ENCODE measurements around the gene OBP2B.
"Not testable (repeated sequence)": the region's sequence is repeated elsewhere in the genome, so short reads cannot be mapped to it uniquely, and the experiment has no call there.

The OBP2B gene

DNA sequence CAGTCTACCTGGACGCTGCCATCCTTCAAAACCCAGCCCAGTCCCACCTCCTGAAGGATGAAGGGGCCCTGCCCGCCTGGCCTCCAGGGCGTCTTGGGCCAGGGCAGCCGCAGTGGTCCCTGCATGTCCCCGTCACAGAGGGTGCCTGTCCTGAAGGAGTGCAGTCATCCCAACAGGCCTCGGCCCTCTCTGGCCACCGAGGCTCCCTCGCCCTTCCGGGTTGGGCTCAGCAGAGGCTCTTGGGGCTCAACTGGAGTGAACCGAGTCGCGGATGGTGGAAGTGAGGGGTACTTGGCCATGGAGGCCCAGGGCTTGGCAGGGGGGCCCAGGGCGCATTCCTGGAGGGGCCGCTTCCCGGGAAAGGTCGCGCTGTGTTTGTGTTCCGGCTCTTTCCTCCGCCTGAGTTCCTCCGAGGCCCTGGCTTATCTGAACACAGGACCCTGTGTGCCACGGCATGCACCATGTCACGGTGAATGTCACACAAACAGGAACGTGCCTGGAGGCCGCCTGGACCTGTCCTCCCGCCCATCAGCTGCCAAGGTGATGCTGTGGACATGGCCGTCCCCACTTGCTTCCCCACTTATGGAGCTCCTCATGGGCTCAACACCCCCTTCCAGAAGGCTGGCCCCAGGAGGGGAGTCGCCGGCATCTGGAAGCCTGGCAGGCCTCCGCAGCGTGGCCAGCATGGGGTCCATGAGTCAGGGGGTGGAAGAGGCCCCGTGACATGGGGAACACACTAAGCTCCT lies 25.7 kb upstream of the OBP2B start:
- TF ChIP-seq POLR2A (IDR thresholded peaks at IDR 0.05; ENCODE audit: low read depth, low read length): no peak
- DNase-seq (ENCODE audit: insufficient read length, low spot score) (no peak), FAIRE-seq (no peak)

DNA sequence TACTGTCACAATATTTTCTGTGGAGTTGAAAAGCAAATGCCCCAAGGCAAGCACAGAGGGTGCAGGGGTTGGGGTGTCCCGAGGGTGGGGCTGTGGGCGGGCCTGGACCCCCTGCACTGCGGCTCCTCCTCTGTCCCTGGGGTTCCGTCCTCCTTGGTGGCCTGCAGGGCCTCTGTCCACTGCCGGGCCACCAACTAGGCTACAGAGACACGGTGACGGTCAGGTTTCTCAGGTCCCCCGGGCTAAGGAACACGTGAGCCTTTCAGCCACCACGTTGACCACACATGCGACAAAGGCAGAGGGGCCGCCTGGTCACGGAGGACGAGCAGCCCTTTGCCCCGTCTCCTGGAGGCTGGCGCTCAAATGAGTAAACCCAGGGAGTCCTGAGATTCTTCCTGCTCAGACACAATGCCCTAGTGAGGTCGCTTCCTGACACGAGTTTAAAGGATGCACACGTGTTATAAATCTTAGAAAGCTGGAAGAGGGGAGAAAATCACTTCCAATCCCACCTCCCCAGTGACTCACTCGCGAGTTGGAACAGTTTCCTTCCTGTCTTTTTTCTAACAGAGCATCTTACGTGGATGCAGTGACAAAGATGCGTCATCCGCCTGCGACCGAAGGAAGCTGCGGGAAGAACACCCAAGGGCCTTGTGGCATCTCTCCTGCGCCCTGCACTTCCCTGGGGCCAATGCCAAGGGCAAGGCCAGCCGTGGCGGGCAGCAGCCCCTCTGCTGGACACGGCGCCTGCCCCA lies 24.8 kb upstream of the OBP2B start:
- DNase-seq (ENCODE audit: insufficient read length, low spot score) (no peak), FAIRE-seq (no peak)
- no peak for TF ChIP-seq POLR2A (IDR thresholded peaks at IDR 0.05; ENCODE audit: low read depth, low read length)

DNA sequence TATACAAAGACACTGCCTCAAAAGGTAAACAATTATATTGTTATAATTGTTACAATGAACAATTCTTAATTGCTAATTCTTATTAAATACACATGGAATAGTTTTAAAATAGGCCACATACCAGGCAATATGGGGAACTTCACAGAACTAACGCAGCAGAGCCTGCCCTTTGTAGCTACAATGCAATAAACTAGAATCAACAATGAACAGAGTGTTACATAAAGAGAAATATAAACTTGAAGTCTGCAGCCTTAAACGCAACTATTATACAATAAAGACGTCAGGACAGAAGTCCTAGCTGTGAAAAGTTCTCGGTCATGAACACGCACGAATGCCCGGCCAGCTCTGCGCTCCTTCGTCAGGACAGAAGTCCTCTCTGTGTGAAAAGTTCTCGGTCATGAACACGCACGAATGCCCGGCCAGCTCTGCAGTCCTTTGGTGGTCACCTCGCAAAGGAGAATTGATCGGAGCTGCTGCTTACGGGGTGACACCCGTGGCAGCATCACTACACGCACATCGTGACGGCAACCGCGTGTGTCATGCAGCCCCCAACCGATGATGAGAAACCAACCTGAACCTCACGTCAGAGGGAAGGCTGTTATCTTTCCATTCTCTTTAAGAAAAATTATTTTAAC lies 23.0 kb upstream of the OBP2B start:
- not testable (repeated sequence) for DNase-seq (ENCODE audit: insufficient read length, low spot score); FAIRE-seq

DNA sequence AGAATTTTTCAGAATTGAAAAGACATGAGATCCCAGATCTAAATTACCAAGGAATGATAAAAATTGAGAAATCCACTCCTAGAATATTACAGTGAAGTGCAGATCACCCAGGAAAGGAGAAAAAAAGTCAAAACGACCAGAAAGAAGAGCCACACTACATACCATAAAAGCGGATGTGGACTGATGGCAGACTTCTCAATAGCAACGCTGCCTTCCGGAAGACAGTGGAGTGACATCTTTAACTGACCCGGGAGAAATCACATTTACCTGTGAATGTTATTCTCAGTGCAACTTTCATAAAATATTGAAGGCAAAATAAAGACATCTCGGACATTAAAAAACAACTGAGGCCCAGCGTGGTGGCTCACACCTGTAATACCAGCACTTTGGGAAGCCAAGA lies 21.5 kb upstream of the OBP2B start:
- not testable (repeated sequence) for FAIRE-seq; DNase-seq (ENCODE audit: insufficient read length, low spot score)

DNA sequence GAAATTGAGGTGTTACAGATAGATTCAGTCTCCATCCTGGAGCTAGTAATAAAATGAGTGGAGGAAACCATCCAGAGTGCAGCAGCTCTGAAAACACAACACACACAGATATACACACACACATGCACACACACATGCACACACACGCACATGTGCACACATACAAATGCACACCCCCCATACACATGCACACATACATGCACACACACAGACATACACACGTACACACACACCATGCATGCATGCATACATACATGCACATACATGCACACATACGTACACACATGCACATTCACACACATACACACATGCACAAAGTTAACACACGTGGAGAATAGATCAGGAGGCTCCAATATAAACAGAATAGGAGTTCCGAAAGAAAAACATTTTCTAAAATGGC lies 21.0 kb upstream of the OBP2B start:
- no peak for DNase-seq (ENCODE audit: insufficient read length, low spot score)
- no peak for FAIRE-seq
- no peak for TF ChIP-seq POLR2A (IDR thresholded peaks at IDR 0.05; ENCODE audit: low read depth, low read length)

DNA sequence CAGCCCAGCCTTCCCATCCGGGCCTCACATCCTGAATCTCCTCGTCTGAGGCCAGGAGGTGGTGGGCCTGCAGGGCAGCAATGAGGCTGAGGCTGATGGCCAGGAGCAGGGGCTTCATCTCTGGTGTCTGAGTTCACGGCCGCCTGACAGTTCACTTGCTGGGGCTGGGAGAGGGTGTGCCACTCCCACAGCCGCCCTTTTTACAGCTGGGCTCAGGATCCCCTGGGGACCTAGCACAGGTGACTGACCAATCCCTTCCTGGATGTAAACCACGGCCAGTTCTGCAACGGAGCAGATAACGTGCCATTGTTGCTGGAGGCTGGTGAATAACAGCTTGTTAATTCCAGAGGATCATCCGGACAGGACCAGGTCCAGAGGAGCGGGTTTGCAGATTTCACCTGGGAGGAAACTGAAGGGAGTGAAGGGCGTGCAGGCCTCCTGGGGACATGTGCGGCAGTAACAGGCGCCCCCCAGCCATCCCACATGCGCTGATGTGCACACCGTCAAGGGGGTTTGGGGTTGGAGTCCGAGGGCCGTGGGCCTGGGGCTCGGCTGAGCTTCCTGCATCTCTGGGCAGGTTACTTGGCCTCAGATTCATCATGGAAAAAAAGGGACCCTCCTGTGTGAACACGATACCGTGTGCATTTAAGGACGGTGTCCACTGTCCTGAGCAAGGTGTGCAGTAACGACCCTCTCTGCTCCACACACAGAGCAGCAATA lies 19.6 kb upstream of the OBP2B start:
- FAIRE-seq; DNase-seq (ENCODE audit: insufficient read length, low spot score): not testable (repeated sequence)

DNA sequence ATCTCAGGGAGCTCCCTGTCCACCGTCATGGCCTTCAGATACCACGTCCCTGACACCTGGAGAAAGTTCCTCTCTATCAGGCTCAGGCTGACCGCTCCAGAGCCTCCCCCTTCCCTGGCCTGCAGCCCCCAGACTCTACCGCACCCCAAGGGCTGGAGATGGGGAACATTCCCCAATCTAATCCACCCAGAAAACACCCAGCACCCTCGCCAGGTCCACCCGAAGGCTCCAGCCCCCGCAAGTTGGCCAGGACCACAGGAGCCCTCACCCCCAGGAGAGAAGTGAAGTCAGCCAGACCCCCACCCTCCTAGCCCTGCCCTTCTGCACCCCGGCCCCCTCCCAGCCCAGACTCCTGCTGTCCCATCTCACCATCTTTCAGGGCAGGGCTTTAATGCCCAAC lies 18.9 kb upstream of the OBP2B start:
- DNase-seq (ENCODE audit: insufficient read length, low spot score); FAIRE-seq: not testable (repeated sequence)

DNA sequence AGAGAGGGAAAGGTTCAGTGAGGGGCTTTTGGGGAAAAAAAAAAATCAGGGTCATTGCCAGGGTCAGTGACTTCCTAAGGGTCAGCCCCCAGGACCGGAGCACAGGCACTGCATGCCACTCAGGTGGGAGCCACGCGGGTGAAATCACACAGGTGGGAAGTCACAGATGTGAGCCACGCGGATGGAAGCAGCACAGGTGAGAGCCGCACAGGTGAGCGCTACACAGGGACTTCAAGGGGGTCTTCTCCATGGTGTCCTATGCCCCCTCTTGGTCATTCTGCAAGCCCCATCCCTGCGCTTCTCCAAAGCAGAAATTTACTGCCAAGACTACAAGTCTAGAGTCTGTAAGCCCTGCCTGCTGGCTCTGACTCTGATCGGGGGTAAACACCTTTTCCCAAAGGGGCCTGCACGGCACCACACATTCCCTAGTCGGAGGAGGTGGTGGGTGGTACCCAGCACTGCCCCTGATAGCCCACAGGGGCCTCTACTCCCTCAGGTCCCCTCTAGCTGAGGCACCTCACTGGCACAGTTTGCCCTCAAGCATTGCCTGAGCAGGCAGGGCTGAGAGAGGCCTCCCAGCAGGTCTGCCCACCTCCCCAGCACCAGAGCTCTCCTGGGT lies 18.3 kb upstream of the OBP2B start:
- no peak for TF ChIP-seq POLR2A (IDR thresholded peaks at IDR 0.05; ENCODE audit: low read depth, low read length)
- no peak for FAIRE-seq

DNA sequence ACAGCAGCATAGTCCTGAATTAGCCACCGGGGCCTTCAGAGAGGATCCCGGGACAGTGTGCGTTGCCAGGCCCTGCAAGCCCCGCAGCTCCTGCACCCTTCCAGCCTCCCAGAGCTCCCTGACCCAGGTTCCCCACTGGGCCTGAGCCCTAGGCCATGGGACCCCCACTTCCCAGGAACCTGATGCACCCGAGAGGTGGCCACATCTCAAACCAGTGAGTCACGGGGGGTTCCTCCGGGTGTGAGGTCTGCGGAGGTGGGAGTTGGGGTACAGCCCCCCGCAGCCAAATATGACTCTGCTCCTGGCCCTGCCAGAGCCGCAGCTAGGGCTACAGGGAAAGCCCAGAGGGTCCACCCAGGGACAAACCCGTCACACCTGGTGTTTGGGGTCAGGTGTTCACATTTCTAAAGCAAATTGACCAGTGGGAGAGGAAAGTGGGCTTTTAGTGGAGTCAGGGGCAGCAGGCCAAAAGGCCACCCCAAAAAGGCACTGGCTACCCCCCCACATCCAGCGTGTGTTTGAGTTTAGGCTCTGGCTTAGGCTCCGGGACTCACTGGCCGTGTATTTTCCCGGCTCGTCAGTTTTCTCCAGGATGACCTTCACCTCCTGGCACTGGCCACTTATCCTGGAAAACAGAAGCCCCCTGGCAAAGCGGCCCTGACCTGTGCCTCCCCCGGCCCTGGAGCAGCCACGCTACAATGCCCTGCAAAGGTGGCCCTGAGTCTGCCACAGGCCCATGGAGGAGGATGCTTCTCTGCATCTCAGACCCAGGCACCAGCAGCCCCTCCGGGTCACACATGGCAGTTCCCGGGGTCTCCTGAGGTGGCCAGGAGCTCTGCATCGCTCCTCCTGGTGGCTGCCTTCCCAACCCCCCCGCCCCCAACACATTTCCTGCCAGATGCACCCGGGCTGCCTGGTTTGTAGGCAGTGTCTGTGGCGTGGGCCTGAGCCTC lies 17.4 kb upstream of the OBP2B start:
- TF ChIP-seq POLR2A (IDR thresholded peaks at IDR 0.05; ENCODE audit: low read depth, low read length): no peak
- FAIRE-seq: no peak
- DNase-seq (ENCODE audit: insufficient read length, low spot score): no peak

More for the DNA sequence above, 18.3 kb upstream of the OBP2B start:
- DNase-seq (ENCODE audit: insufficient read length, low spot score): no peak

DNA sequence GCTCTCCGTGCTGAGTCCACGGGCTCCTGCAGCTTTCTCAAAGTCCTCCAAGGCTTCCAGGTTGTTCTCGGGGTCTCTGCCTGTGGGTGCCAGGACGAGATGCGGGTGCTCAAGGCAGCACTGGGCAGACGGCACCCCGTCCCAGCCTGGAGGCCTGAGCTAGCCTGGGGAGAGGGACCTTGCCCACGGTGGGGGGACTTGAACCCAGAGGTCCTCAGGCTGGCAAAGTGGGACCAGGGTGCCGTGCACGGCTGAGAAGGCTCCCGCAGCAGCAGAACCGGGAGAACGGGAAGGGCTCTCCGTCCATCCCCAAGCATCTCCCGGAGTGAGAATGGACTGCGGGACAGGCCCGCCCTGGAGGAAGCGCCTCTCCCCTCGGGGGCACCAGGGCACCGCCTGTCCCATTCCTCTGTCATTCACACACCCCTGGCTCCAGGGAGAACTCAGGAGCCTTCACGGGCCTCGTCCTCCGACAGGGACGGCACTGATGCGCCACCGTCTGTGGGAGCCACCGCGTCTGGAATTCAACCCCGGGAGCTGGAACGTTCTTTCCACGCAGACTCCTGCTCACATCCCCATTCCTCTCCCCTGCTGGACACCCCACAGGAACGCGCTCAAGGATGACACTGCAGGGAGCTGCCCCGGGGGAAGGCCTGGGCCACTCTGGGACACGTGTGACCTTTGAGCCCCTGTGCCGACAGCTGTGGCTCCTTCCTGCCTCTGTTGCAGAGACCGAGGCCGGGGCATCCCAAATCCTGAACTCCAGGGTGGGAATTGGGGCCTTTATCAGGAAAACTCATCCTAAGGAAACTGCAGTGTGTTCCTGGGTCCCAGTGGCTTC lies 16.3 kb upstream of the OBP2B start:
- no peak for DNase-seq (ENCODE audit: insufficient read length, low spot score)
- no peak for FAIRE-seq
- no peak for TF ChIP-seq POLR2A (IDR thresholded peaks at IDR 0.05; ENCODE audit: low read depth, low read length)

DNA sequence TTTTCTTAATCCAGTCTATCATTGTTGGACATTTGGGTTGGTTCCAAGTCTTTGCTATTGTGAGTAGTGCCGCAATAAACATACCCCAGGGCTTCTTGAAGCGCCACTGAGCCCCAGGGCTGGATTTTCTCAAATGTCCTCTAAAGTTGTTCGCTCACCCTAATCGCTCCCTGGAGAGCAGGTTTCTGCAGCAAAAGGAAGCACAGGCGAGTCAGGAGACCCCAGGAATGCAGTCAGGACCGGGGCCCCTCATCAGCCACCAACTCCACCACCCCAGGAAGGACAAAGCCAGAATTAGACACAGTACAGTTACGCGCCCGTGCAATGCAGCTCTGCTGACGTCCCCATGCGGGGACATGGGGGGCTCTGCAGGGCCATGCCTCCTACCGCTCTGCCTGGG lies 15.7 kb upstream of the OBP2B start:
- no peak for DNase-seq (ENCODE audit: insufficient read length, low spot score)
- FAIRE-seq: no peak
- TF ChIP-seq POLR2A (IDR thresholded peaks at IDR 0.05; ENCODE audit: low read depth, low read length): no peak

DNA sequence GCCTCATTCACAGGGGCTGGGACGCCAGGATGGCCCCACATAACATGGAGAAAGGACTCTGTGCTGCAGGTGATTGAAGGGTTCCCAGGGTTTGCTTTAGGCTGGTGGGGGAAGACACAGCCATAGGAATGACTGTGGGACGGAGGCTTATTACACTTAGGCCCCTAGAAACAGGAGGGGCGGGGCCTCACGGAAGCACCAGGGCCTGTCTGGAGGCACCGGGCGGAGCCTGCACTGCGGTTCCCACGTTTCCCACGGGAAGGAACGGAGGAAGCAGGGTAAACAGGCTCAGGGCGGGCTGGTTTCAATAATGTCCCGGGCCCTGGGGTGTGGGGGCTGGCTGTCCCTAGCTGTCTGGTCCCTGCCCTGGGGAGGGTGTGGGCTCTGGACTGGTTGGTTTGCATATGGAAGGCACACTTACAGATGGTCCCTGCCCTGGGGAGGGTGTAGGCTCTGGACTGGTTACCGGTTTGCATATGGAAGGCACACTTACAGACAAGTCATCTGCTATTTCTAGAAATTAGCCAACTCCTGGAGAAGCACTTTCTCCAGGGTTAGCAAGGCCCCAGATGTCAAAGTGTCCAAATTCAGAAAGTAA lies 14.2 kb upstream of the OBP2B start:
- not testable (repeated sequence) for FAIRE-seq; DNase-seq (ENCODE audit: insufficient read length, low spot score)

DNA sequence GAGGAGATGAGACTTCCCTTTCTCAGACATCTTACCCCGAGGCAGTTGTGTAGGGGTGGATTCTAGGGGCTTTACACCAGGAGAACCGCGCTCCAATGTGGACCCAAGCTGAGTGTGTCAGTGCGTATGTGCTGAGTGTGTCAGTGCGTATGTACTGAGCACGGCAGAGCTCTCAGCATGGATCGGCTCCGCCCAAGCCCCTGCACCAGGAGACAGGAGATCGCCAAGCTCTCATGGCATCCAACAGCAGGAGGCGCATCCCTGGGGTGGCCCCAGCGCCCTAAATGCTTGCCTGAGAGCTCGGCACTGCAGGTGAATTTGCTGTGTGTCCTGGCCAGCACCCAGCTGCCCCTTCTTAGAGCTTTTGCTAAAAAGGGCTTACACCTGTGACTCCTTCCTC lies 12.9 kb upstream of the OBP2B start:
- not testable (repeated sequence) for FAIRE-seq; DNase-seq (ENCODE audit: insufficient read length, low spot score)

Data from H54 (cell line).